Nephron progenitor cell (in vitro differentiated cells): ENCODE results near the gene ARHGAP33.
"Not testable (repeated sequence)": the region's sequence is repeated elsewhere in the genome, so short reads cannot be mapped to it uniquely, and the experiment has no call there.

ENCODE experiments used
- DNase-seq: peaks from one replicate; pipeline ENCODE4 v3.0.0; 2021
- H3K27ac Mint-ChIP-seq: 2 replicates; pipeline ENCODE4 v1.8.0; 2021; ENCODE audit warnings: mild to moderate bottlenecking, moderate library complexity, mixed read lengths
- H3K27me3 Mint-ChIP-seq: 2 replicates; pipeline ENCODE4 v1.8.0; 2021; ENCODE audit warnings: mild to moderate bottlenecking, low read depth, mixed read lengths; ENCODE audit not compliant: poor library complexity
- H3K36me3 Mint-ChIP-seq: 2 replicates; pipeline ENCODE4 v1.8.0; 2021; ENCODE audit warnings: low read depth, mixed read lengths
- H3K4me1 Mint-ChIP-seq: 2 replicates; pipeline ENCODE4 v1.8.0; 2021; ENCODE audit warnings: mixed read lengths
- H3K4me3 Mint-ChIP-seq: 2 replicates; pipeline ENCODE4 v1.8.0; 2021; ENCODE audit warnings: mild to moderate bottlenecking, moderate library complexity, mixed read lengths
- H3K9me3 Mint-ChIP-seq: 2 replicates; pipeline ENCODE4 v1.8.0; 2021; ENCODE audit warnings: mild to moderate bottlenecking, moderate library complexity, mixed read lengths
- CTCF ChIP-seq: fragments of 200-600 bp; sonication (generic); IDR thresholded peaks from 2 replicates; pipeline ENCODE4 v1.5.0; 2021; ENCODE audit warnings: antibody characterized with exemption

The ARHGAP33 gene

DNA sequence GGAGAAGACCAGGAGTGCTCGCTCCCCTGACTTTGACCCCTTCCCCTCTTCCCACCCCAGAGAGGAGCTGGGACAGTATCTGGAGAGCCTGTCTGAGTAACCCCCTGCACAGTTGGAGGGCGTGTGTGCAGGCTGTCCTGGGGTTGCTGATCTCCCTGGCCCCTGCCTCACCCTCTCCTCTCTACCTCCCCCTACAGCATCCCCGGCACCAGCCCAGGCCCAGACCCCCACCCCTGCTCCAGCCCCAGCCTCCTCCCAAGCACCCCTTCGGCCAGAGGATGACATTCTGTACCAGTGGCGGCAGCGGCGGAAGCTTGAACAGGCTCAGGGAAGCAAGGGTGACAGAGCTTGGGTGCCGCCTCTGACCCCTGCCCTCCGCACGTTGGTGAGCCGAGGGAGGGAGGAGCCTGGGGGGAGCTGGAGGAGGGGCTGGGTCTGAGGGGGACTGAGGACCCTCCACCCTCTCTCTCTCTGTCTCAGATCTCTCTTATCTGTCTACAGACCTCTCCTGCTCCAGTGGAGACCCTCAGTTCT lies 8.7 kb upstream of the ARHGAP33 start:
- no peak for TF ChIP-seq CTCF
- H3K27ac Mint-ChIP-seq = no peak overlapping the region
- H3K36me3 Mint-ChIP-seq = peaks cover 33% of the 10 kb centered on the region
- DNase-seq = no peak
- H3K27me3 Mint-ChIP-seq = peaks cover 3% of the 10 kb centered on the region
- no peaks in the 10 kb centered on the region for H3K9me3 Mint-ChIP-seq
- H3K4me3 Mint-ChIP-seq = no peak overlapping the region
- H3K4me1 Mint-ChIP-seq = peaks cover 36% of the 10 kb centered on the region

GRCh38 chr19:35767288-35768081 lies 7.9 kb upstream of the ARHGAP33 start:
- Mint-ChIP-seq H3K36me3 (peaks cover 26% of the 10 kb centered on the region), H3K4me1 (peaks cover 36% of the 10 kb centered on the region), H3K27ac (peak overlapping the region; percentile 78), H3K4me3 (no peak overlapping the region), H3K9me3 (no peaks in the 10 kb centered on the region), H3K27me3 (peaks cover 3% of the 10 kb centered on the region)
- TF ChIP-seq CTCF = no peak
- peak; percentile 91 for DNase-seq

DNA sequence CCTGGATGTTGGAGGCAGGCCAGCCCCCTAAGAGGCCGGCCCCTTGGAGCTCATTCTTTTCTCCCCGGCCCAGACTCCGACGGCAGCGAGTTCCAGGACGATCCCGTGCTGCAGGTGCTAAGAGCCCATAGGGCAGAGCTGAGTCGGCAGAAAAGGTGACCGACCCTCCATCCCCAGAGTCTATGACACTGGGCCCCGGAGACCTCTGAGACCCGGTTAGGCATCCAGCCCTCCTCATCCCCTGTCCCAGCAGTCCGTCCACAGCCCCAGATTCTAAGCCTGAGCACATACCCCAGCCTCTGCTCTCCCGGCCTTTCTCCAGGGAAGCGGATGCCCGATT lies 7.3 kb upstream of the ARHGAP33 start:
- no peak overlapping the region for H3K27ac Mint-ChIP-seq
- peaks cover 3% of the 10 kb centered on the region for H3K27me3 Mint-ChIP-seq
- peaks cover 36% of the 10 kb centered on the region for H3K4me1 Mint-ChIP-seq
- DNase-seq = no peak
- H3K4me3 Mint-ChIP-seq = no peak overlapping the region
- H3K36me3 Mint-ChIP-seq = peaks cover 26% of the 10 kb centered on the region
- H3K9me3 Mint-ChIP-seq = no peaks in the 10 kb centered on the region
- TF ChIP-seq CTCF = no peak

- not testable (repeated sequence) for H3K27ac Mint-ChIP-seq, H3K9me3 Mint-ChIP-seq, DNase-seq, H3K27me3 Mint-ChIP-seq, H3K4me3 Mint-ChIP-seq
- Mint-ChIP-seq H3K36me3 (peaks cover 17% of the 10 kb centered on the region), H3K4me1 (peaks cover 45% of the 10 kb centered on the region)
These were observed 3.0 kb upstream of the ARHGAP33 start for GRCh38 chr19:35772362-35772761.

GRCh38 chr19:35773020-35773806 lies 2.2 kb upstream of the ARHGAP33 start:
- Mint-ChIP-seq H3K27ac (no peak overlapping the region), H3K4me1 (peaks cover 43% of the 10 kb centered on the region), H3K4me3 (no peak overlapping the region)

More at GRCh38 chr19:35773020-35773806, 2.2 kb upstream of the ARHGAP33 start:
- no peak for TF ChIP-seq CTCF
- Mint-ChIP-seq H3K9me3 (no peaks in the 10 kb centered on the region), H3K36me3 (peaks cover 17% of the 10 kb centered on the region), H3K27me3 (peaks cover 10% of the 10 kb centered on the region)
- DNase-seq = no peak
